ENCODE data around the gene SLC17A2.

The SLC17A2 gene, protein sequence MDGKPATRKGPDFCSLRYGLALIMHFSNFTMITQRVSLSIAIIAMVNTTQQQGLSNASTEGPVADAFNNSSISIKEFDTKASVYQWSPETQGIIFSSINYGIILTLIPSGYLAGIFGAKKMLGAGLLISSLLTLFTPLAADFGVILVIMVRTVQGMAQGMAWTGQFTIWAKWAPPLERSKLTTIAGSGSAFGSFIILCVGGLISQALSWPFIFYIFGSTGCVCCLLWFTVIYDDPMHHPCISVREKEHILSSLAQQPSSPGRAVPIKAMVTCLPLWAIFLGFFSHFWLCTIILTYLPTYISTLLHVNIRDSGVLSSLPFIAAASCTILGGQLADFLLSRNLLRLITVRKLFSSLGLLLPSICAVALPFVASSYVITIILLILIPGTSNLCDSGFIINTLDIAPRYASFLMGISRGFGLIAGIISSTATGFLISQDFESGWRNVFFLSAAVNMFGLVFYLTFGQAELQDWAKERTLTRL

DNA sequence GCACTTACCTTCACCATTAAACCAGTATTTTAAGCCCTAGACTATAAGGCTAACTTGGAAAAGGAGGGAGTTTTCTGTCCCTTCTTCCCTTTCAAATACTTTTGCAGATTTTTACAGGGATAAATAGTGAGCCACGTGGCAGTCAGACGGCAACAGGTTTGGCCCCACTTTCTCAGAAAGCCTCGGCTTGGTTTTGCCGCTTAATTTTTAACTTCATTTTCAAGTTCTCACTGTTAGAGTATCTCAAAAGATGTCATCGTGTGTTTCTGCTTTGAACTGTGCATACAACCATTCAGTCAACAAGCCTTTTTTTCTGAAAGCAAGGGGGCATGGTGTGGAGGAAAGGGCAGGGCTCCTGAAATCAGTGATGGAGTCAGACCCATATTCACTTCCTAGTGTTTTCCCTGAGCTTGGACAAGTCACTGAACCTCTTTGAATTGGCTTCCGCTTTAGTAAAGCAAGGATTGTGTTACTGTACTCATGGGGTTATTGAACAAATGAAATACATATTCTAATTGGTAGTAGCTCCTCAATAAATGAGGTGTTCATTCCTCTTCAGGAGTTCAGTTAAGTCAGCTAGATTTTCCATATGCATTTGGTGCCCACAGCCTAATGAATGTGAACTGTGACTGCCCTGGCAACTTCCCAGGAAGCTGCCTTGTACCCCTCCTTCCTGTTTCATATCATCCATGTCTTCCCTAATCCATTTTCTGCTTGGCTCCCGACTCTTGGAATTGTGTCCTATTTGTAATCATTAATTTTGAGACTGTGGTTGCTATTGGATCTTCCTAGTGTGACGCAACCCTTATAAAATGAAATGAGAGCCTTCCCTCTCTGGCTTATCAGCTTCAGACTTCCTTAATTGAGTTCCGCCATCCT, at the start of gene SLC17A2:
Gene SLC17A2 (minus strand): TSS at position 160 of the 879 bp plus-strand sequence. CDS start 4,895 bp downstream, outside the sequence.
- ChIA-PET CTCF (interaction anchor here (1.1 kb wide), 1 partner anchor 9 kb away, joined by 3 read pairs; no protein-coding TSS in a partner anchor), POLR2A (no interaction called here)
- Histone ChIP-seq H3K4me1 (ENCODE audit: control insufficient read depth, insufficient read depth, low read length) (peaks cover 8% of the 10 kb centered on the region; the same call in 1 of the 2 replicates), H3K27ac (ENCODE audit: extremely low read depth, low read depth, low read length) (no peak within 1 kb of the TSS), H3K9me3 (ENCODE audit: control insufficient read depth, insufficient read depth, low read depth, low read length) (no peaks in the 10 kb centered on the region), H3K36me3 (ENCODE audit: control insufficient read depth in 2 of 2, insufficient read depth in 1 of 2, low read length in 2 of 2) (no peaks in the 10 kb centered on the region), H3K4me3 (ENCODE audit: low read depth, low read length) (no peak within 1 kb of the TSS)
- TF ChIP-seq SCRT2 (tag by site-specific recombination; IDR thresholded peaks at IDR 0.05), result 0 out of 2 replicates have a peak, but pooled peaks have one; percentile 18
- peak; percentile 17; the same call in 1 of the 2 replicates for TF ChIP-seq ZBTB17 (tag by site-specific recombination; IDR thresholded peaks at IDR 0.05)
- TF ChIP-seq, protein P1, sequence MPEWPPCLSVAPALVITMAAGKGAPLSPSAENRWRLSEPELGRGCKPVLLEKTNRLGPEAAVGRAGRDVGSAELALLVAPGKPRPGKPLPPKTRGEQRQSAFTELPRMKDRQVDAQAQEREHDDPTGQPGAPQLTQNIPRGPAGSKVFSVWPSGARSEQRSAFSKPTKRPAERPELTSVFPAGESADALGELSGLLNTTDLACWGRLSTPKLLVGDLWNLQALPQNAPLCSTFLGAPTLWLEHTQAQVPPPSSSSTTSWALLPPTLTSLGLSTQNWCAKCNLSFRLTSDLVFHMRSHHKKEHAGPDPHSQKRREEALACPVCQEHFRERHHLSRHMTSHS (tag by site-specific recombination; IDR thresholded peaks at IDR 0.05), result no peak

DNA sequence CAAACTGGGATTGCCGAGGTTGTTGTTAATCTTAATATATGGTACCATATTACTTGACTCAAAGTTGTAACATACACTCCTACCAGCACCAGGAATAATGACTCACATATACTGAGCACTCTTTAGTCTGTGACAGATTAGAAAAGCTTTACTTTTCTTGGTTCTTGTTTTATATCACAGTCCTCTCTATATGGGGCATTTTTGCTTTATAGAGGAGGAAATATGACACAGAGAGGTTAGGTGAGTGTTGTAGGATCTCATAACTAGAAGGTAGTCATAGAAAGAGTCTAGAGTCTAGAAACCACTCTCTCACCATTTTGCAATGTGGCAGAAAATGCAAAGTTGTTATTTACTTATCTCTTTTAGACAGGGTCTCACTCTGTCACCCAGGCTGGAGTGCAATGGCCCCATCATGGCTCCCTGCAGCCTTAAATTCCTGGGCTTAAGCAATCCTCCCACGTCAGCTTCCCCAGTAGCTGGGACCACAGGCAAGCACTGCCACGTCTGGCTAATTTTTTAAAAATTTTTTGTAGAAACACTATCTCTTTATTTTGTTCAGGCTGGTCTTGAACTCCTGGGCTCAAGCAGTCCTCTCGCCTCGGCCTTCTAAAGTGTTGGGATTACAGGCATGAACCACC, 45.6 kb upstream of the SLC17A2 start:
- peaks cover 10 to 74% of the 10 kb centered on the region in 2 experiments for H3K36me3 ChIP-seq (ENCODE audit: control insufficient read depth in 2 of 2, insufficient read depth in 1 of 2, low read length in 2 of 2)
- TF ChIP-seq ZNF600 (tag by site-specific recombination; IDR thresholded peaks at IDR 0.05) (no peak), ZNF610 (tag by site-specific recombination; IDR thresholded peaks at IDR 0.05; ENCODE audit: borderline replicate concordance) (no peak), ZNF266 (tag by site-specific recombination; IDR thresholded peaks at IDR 0.05; ENCODE audit: low read depth) (no peak), ZNF223 (tag by site-specific recombination; IDR thresholded peaks at IDR 0.05) (no peak), OVOL3 (tag by site-specific recombination; IDR thresholded peaks at IDR 0.05) (no peak), EGR2 (tag by site-specific recombination; IDR thresholded peaks at IDR 0.05; ENCODE audit: low read depth) (no peak), ZNF623 (tag by site-specific recombination; IDR thresholded peaks at IDR 0.05) (no peak)
- TF ChIP-seq, protein P2, sequence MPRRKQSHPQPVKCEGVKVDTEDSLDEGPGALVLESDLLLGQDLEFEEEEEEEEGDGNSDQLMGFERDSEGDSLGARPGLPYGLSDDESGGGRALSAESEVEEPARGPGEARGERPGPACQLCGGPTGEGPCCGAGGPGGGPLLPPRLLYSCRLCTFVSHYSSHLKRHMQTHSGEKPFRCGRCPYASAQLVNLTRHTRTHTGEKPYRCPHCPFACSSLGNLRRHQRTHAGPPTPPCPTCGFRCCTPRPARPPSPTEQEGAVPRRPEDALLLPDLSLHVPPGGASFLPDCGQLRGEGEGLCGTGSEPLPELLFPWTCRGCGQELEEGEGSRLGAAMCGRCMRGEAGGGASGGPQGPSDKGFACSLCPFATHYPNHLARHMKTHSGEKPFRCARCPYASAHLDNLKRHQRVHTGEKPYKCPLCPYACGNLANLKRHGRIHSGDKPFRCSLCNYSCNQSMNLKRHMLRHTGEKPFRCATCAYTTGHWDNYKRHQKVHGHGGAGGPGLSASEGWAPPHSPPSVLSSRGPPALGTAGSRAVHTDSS (tag by site-specific recombination; IDR thresholded peaks at IDR 0.05), result no peak
- TF ChIP-seq, protein P3, sequence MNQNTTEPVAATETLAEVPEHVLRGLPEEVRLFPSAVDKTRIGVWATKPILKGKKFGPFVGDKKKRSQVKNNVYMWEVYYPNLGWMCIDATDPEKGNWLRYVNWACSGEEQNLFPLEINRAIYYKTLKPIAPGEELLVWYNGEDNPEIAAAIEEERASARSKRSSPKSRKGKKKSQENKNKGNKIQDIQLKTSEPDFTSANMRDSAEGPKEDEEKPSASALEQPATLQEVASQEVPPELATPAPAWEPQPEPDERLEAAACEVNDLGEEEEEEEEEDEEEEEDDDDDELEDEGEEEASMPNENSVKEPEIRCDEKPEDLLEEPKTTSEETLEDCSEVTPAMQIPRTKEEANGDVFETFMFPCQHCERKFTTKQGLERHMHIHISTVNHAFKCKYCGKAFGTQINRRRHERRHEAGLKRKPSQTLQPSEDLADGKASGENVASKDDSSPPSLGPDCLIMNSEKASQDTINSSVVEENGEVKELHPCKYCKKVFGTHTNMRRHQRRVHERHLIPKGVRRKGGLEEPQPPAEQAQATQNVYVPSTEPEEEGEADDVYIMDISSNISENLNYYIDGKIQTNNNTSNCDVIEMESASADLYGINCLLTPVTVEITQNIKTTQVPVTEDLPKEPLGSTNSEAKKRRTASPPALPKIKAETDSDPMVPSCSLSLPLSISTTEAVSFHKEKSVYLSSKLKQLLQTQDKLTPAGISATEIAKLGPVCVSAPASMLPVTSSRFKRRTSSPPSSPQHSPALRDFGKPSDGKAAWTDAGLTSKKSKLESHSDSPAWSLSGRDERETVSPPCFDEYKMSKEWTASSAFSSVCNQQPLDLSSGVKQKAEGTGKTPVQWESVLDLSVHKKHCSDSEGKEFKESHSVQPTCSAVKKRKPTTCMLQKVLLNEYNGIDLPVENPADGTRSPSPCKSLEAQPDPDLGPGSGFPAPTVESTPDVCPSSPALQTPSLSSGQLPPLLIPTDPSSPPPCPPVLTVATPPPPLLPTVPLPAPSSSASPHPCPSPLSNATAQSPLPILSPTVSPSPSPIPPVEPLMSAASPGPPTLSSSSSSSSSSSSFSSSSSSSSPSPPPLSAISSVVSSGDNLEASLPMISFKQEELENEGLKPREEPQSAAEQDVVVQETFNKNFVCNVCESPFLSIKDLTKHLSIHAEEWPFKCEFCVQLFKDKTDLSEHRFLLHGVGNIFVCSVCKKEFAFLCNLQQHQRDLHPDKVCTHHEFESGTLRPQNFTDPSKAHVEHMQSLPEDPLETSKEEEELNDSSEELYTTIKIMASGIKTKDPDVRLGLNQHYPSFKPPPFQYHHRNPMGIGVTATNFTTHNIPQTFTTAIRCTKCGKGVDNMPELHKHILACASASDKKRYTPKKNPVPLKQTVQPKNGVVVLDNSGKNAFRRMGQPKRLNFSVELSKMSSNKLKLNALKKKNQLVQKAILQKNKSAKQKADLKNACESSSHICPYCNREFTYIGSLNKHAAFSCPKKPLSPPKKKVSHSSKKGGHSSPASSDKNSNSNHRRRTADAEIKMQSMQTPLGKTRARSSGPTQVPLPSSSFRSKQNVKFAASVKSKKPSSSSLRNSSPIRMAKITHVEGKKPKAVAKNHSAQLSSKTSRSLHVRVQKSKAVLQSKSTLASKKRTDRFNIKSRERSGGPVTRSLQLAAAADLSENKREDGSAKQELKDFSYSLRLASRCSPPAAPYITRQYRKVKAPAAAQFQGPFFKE (tag by site-specific recombination; IDR thresholded peaks at IDR 0.05; ENCODE audit: borderline replicate concordance), result no peak
- TF ChIP-seq, protein P4, sequence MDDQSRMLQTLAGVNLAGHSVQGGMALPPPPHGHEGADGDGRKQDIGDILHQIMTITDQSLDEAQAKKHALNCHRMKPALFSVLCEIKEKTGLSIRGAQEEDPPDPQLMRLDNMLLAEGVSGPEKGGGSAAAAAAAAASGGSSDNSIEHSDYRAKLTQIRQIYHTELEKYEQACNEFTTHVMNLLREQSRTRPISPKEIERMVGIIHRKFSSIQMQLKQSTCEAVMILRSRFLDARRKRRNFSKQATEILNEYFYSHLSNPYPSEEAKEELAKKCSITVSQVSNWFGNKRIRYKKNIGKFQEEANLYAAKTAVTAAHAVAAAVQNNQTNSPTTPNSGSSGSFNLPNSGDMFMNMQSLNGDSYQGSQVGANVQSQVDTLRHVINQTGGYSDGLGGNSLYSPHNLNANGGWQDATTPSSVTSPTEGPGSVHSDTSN (CRISPR knock-in tag; IDR thresholded peaks at IDR 0.05), result no peak
- H3K4me3 ChIP-seq (ENCODE audit: low read depth, low read length), result no peak overlapping the region
- no peaks in the 10 kb centered on the region for H3K9me3 ChIP-seq (ENCODE audit: control insufficient read depth, insufficient read depth, low read depth, low read length)
- no peaks in the 10 kb centered on the region for H3K4me1 ChIP-seq (ENCODE audit: control insufficient read depth, insufficient read depth, low read length)
- no peak overlapping the region for H3K27ac ChIP-seq (ENCODE audit: extremely low read depth, low read depth, low read length)
- ChIA-PET CTCF (interaction anchor here (0.9 to 1.7 kb wide), 4 partner anchors 19 to 27 kb away, joined by 3 to 6 read pairs (median 4); no protein-coding TSS in a partner anchor), POLR2A (no interaction called here)
